ENCODE data around the gene SCNN1A. TPM values are rescaled to one million over a fixed set of nuclear protein-coding genes. Genes with fewer than 3 reads are reported as not detected.

SCNN1A gene
- total RNA-seq, 2 experiments from 2014 or later = 1.1 to 2.0 TPM

DNA sequence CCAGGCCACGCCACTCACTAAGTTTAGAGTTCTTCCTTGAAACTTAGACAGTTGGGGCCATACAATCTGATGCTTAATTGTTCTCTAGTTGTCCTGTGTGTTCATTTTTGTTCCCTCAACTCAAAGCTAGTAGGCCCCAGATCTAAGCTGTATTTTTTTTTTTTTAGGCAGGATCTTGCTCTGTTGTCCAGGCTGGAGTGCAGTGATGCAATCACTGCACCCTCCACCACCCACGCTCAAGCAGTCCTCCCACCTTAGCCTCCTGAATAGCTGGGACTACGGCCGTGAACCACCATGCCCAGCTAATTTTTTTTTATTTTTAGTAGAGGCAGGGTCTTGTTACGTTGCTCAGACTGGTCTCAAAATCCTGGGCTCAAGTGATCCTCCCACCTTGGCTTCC lies 41.0 kb downstream of the SCNN1A start:
- Histone ChIP-seq H3K27me3 (ENCODE audit: control insufficient read depth in 1 of 2, insufficient read depth in 2 of 2, low read length in 2 of 2) (no peaks in the 10 kb centered on the region), H3K9me3 (ENCODE audit: control insufficient read depth in 1 of 2, insufficient read depth in 1 of 2, low read length in 2 of 2) (no peaks in the 10 kb centered on the region), H3K27ac (ENCODE audit: low read depth in 1 of 2, low read length in 2 of 2) (peak overlapping the region in 1 of 2 donors; percentile 33), H3K36me3 (ENCODE audit: insufficient read depth, low read length) (peaks cover 57% of the 10 kb centered on the region), H3K4me1 (ENCODE audit: insufficient read depth, low read length) (peaks cover 79% of the 10 kb centered on the region), H3K4me3 (ENCODE audit: low read length) (no peak overlapping the region)
- POLR2A ChIA-PET = interaction anchor here (0.6 to 3.7 kb wide), 10 partner anchors 10 to 203 kb away, joined by 3 to 26 read pairs (median 6); partner anchors contain the start of gene VAMP1
- Mint-ChIP-seq H3K27me3 (no peaks in the 10 kb centered on the region), H3K36me3 (ENCODE audit: low read depth) (peaks cover 59% of the 10 kb centered on the region), H3K4me1 (ENCODE audit: low read depth) (peaks cover 10% of the 10 kb centered on the region), H3K4me3 (peak overlapping the region; percentile 84), H3K27ac (no peak overlapping the region), H3K9me3 (no peaks in the 10 kb centered on the region)
- intact Hi-C loops (cut with DNase I, micrococcal nuclease) = loop anchor here (2.0 kb wide), 3 partner anchors 88 to 204 kb away; no protein-coding TSS in a partner anchor
- DNase-seq (no peak), ATAC-seq (ENCODE audit: poor library complexity) (no peak)
- TF ChIP-seq, protein P1, sequence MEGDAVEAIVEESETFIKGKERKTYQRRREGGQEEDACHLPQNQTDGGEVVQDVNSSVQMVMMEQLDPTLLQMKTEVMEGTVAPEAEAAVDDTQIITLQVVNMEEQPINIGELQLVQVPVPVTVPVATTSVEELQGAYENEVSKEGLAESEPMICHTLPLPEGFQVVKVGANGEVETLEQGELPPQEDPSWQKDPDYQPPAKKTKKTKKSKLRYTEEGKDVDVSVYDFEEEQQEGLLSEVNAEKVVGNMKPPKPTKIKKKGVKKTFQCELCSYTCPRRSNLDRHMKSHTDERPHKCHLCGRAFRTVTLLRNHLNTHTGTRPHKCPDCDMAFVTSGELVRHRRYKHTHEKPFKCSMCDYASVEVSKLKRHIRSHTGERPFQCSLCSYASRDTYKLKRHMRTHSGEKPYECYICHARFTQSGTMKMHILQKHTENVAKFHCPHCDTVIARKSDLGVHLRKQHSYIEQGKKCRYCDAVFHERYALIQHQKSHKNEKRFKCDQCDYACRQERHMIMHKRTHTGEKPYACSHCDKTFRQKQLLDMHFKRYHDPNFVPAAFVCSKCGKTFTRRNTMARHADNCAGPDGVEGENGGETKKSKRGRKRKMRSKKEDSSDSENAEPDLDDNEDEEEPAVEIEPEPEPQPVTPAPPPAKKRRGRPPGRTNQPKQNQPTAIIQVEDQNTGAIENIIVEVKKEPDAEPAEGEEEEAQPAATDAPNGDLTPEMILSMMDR (IDR thresholded peaks at IDR 0.05) = no peak
- CTCF ChIA-PET = interaction anchor here (2.6 to 4.2 kb wide), 3 partner anchors 9 to 34 kb away, joined by 15 to 30 read pairs (median 24); no protein-coding TSS in a partner anchor

DNA sequence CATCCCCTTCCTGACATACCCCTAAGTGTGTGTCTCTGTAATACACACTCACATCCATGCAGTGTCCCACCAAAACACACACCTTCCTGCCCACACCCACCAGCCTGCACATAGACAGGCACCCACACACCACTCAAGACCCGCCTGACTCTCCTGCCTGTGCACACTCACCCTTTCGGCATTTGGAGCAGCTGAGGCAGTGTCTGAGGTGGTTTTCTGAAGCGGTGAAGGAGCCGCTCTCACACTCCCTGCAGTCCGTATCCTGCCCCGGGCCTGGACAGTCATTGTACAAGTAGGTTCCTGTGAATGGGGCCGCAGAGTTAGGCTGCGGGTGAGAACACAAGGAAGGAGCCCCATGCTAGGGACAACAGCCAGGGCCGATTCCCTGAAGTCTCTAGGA lies 41.8 kb downstream of the SCNN1A start:
- TF ChIP-seq, protein P1 (IDR thresholded peaks at IDR 0.05) = no peak
- H3K27me3 Mint-ChIP-seq = no peaks in the 10 kb centered on the region
- no peak overlapping the region for H3K4me3 ChIP-seq (ENCODE audit: low read length)
- peaks cover 71% of the 10 kb centered on the region for H3K4me1 ChIP-seq (ENCODE audit: insufficient read depth, low read length)
- peak in 2 of 14 experiments; percentile 31 to 42 for DNase-seq
- no peaks in the 10 kb centered on the region for H3K27me3 ChIP-seq (ENCODE audit: control insufficient read depth in 1 of 2, insufficient read depth in 2 of 2, low read length in 2 of 2)
- H3K4me3 Mint-ChIP-seq = peak overlapping the region; percentile 84
- ChIA-PET CTCF (interaction anchor here (3.2 to 4.2 kb wide), 2 partner anchors 10 to 35 kb away, joined by 24 to 30 read pairs; no protein-coding TSS in a partner anchor), POLR2A (interaction anchor here (1.1 to 2.1 kb wide), 2 partner anchors 111 to 131 kb away, joined by 4 to 18 read pairs; partner anchors contain the start of gene CD27)
- H3K4me1 Mint-ChIP-seq (ENCODE audit: low read depth) = peaks cover 10% of the 10 kb centered on the region
- no peak overlapping the region for H3K27ac Mint-ChIP-seq
- H3K9me3 Mint-ChIP-seq = no peaks in the 10 kb centered on the region
- no peaks in the 10 kb centered on the region for H3K9me3 ChIP-seq (ENCODE audit: control insufficient read depth in 1 of 2, insufficient read depth in 1 of 2, low read length in 2 of 2)
- peaks cover 64% of the 10 kb centered on the region for H3K36me3 ChIP-seq (ENCODE audit: insufficient read depth, low read length)
- no peak for ATAC-seq (ENCODE audit: poor library complexity)
- H3K36me3 Mint-ChIP-seq (ENCODE audit: low read depth) = peaks cover 64% of the 10 kb centered on the region
- intact Hi-C loops (cut with DNase I, micrococcal nuclease) = no loop called here
- peak overlapping the region in 1 of 2 donors; percentile 34 for H3K27ac ChIP-seq (ENCODE audit: low read depth in 1 of 2, low read length in 2 of 2)

DNA sequence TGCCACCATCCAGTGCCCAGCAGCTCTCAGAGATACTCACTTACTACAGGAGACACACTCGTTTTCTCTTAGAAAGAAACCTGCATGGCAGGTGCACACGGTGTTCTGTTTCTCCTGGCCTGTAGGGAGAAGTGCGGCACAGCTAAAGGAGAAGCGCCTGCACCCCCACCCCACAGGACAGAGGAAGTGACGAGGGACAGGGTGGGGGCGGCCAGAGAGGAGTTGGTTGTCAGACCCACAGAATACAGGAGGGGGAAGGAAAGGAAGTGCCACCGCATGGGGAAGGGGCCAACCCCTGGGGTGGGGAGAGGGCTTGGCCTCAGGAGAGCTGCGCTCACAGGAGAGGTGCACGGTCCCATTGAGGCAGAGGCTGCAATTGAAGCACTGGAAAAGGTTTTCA lies 42.3 kb downstream of the SCNN1A start:
- no peaks in the 10 kb centered on the region for H3K9me3 ChIP-seq (ENCODE audit: control insufficient read depth in 1 of 2, insufficient read depth in 1 of 2, low read length in 2 of 2)
- Mint-ChIP-seq H3K9me3 (no peaks in the 10 kb centered on the region), H3K27ac (no peak overlapping the region), H3K4me1 (ENCODE audit: low read depth) (peaks cover 10% of the 10 kb centered on the region), H3K36me3 (ENCODE audit: low read depth) (peaks cover 70% of the 10 kb centered on the region), H3K27me3 (no peaks in the 10 kb centered on the region), H3K4me3 (peak overlapping the region; percentile 84)
- CTCF ChIA-PET = interaction anchor here (4.2 kb wide), 1 partner anchor 10 kb away, joined by 30 read pairs; no protein-coding TSS in a partner anchor
- POLR2A ChIA-PET = interaction anchor here (1.1 to 1.7 kb wide), 4 partner anchors 13 to 129 kb away, joined by 3 to 5 read pairs (median 4); partner anchors contain the start of gene CD27
- no peak overlapping the region for H3K4me3 ChIP-seq (ENCODE audit: low read length)
- ATAC-seq (ENCODE audit: poor library complexity) = no peak
- H3K4me1 ChIP-seq (ENCODE audit: insufficient read depth, low read length) = peaks cover 66% of the 10 kb centered on the region
- H3K36me3 ChIP-seq (ENCODE audit: insufficient read depth, low read length) = peaks cover 70% of the 10 kb centered on the region
- TF ChIP-seq, protein P1 (IDR thresholded peaks at IDR 0.05) = no peak
- intact Hi-C loops (cut with DNase I, micrococcal nuclease) = no loop called here
- no peaks in the 10 kb centered on the region for H3K27me3 ChIP-seq (ENCODE audit: control insufficient read depth in 1 of 2, insufficient read depth in 2 of 2, low read length in 2 of 2)
- H3K27ac ChIP-seq (ENCODE audit: low read depth in 1 of 2, low read length in 2 of 2) = peak overlapping the region in 1 of 2 donors; percentile 40
- DNase-seq = peak in 2 of 14 experiments; percentile 37 to 64
